A549 (cell line): ENCODE measurements around the gene CDH4. TPM values are rescaled to one million over a fixed set of nuclear protein-coding genes. Genes with fewer than 3 reads are reported as not detected.

Source experiments
- ATAC-seq, 2 experiments: fragments of 200-7000 bp in 1 of 2; fragments of >200 bp in 1 of 2; cut with Nextera tagmentation in 1 of 2; cut with Tn5 transposase in 1 of 2; 3 replicates each; pipeline versions ENCODE4 v1.8.0 to v1.9.1; 2018 to 2020; ENCODE audit warnings: mild to moderate bottlenecking in 1 of 2, moderate library complexity in 1 of 2
- CTCF ChIA-PET: fragments of 300-600 bp; sonication (Branson Sonifier 250); formaldehyde crosslinking; extraction: SDS; loops from one replicate; lab custom pipeline; 2021; ENCODE audit warnings: antibody characterized with exemption, inconsistent platforms; lab: Yijun Ruan, JAX
- POLR2A ChIA-PET: fragments of 350-600 bp; formaldehyde crosslinking; extraction: SDS; loops from one replicate; lab custom pipeline; 2021; ENCODE audit warnings: antibody characterized with exemption, inconsistent platforms; lab: Yijun Ruan, JAX
- DNase-seq, 2 experiments: peaks; one replicate each; pipeline versions ENCODE4 v3.0.0 to v3.0.0-alpha.2; 2011 to 2016; ENCODE audit warnings: low read depth in 1 of 2, low spot score in 1 of 2
- FAIRE-seq: peaks from 2 replicates; lab custom pipeline; 2011; peaks lifted over from hg19 to GRCh38; lab: Jason Lieb, UNC
- H3K27ac ChIP-seq, 2 experiments: fragments of >200 bp; sonication (Bioruptor Twin); formaldehyde crosslinking; 3 replicates each; pipeline ENCODE4 v1.5.1; 2016 to 2017
- H3K4me1 ChIP-seq: fragments of >200 bp; sonication (Bioruptor Twin); formaldehyde crosslinking; 3 replicates; pipeline ENCODE4 v1.6.1; 2016
- H3K4me2 ChIP-seq: fragments of >200 bp; sonication (Bioruptor Twin); formaldehyde crosslinking; 3 replicates; pipeline ENCODE4 v1.6.1; 2016
- H3K4me3 ChIP-seq: fragments of >200 bp; sonication (Bioruptor Twin); formaldehyde crosslinking; 3 replicates; pipeline ENCODE4 v1.5.1; 2016
- H3K9me3 ChIP-seq: fragments of >200 bp; sonication (Bioruptor Twin); formaldehyde crosslinking; 3 replicates; pipeline ENCODE4 v1.6.1; 2016
- BHLHE40 ChIP-seq: IDR thresholded peaks from 2 replicates; pipeline ENCODE4 v1.6.1; 2012; ENCODE audit warnings: low read depth, low read length, inconsistent platforms
- CEBPB ChIP-seq, 2 experiments: fragments of >200 bp in 1 of 2; sonication (Bioruptor Twin) in 1 of 2; formaldehyde crosslinking in 1 of 2; IDR thresholded peaks; 2 replicates each; pipeline ENCODE4 v1.6.1; 2012 to 2016
- CHD2 ChIP-seq: fragments of 150-350 bp; IDR thresholded peaks from 2 replicates; pipeline ENCODE4 v1.6.1; 2014; ENCODE audit warnings: low read length; ENCODE audit not compliant: partially characterized antibody
- FOSB ChIP-seq: fragments of 250-450 bp; sonication (Bioruptor Pico); IDR thresholded peaks from 2 replicates; pipeline ENCODE4 v1.5.0; 2020; ENCODE audit warnings: mild to moderate bottlenecking, moderate library complexity
- GATA3 ChIP-seq: IDR thresholded peaks from 2 replicates; pipeline ENCODE4 v1.6.1; 2012; ENCODE audit warnings: borderline replicate concordance
- HDAC2 ChIP-seq: fragments of 200-600 bp; sonication (generic); IDR thresholded peaks from 2 replicates; pipeline ENCODE4 v1.6.1; 2016
- HMGXB4 ChIP-seq: fragments of 250-450 bp; sonication (Bioruptor Pico); IDR thresholded peaks from 2 replicates; pipeline ENCODE4 v1.5.0; 2021; ENCODE audit warnings: mild to moderate bottlenecking, moderate library complexity, borderline replicate concordance
- HOXB13 ChIP-seq: fragments of 250-450 bp; sonication (Bioruptor Pico); IDR thresholded peaks from 2 replicates; pipeline ENCODE4 v1.5.0; 2020; ENCODE audit warnings: low read depth, mild to moderate bottlenecking, moderate library complexity
- HOXB5 ChIP-seq: fragments of 250-450 bp; sonication (Bioruptor Pico); IDR thresholded peaks from 2 replicates; pipeline ENCODE4 v1.5.0; 2020; ENCODE audit warnings: mild to moderate bottlenecking, moderate library complexity
- KDM1A ChIP-seq: fragments of 200-600 bp; sonication (generic); IDR thresholded peaks from 2 replicates; pipeline ENCODE4 v1.6.1; 2016; ENCODE audit warnings: low read depth, mild to moderate bottlenecking
- NPAS2 ChIP-seq: fragments of 250-450 bp; sonication (Bioruptor Pico); IDR thresholded peaks from 2 replicates; pipeline ENCODE4 v1.8.0; 2022; ENCODE audit warnings: mild to moderate bottlenecking, moderate library complexity, borderline replicate concordance
- RAD21 ChIP-seq, 2 experiments: fragments of >200 bp in 1 of 2; sonication (Bioruptor Twin) in 1 of 2; formaldehyde crosslinking in 1 of 2; IDR thresholded peaks in 1 of 2; conservative IDR thresholded peaks in 1 of 2; 2 replicates in 1 of 2; 3 replicates in 1 of 2; pipeline ENCODE4 v1.6.1; 2012 to 2018; ENCODE audit warnings: inconsistent platforms in 1 of 2
- RCOR1 ChIP-seq: fragments of 150-350 bp; IDR thresholded peaks from 2 replicates; pipeline ENCODE4 v1.6.1; 2014; ENCODE audit warnings: antibody characterized with exemption, low read length, low read depth
- RFX5 ChIP-seq: fragments of 450-650 bp; IDR thresholded peaks from 2 replicates; pipeline ENCODE4 v1.7.1; 2014; ENCODE audit warnings: antibody characterized with exemption, mild to moderate bottlenecking, moderate library complexity
- TP53 ChIP-seq: fragments of 250-450 bp; sonication (Bioruptor Pico); IDR thresholded peaks from 2 replicates; pipeline ENCODE4 v1.5.0; 2021; ENCODE audit warnings: mild to moderate bottlenecking, moderate library complexity
- ZFP36 ChIP-seq: fragments of 450-650 bp; IDR thresholded peaks from 2 replicates; pipeline ENCODE4 v1.6.1; 2014; ENCODE audit warnings: borderline replicate concordance; ENCODE audit not compliant: partially characterized antibody
- WGBS: methylation state at CpG from one replicate; pipeline ENCODE4 v1.1.6; 2017; ENCODE audit errors: missing lambda C conversion rate; 5-methylcytosine and 5-hydroxymethylcytosine counted together
- polyA plus RNA-seq, 4 experiments: library from polyadenylated mRNA; depleted of rRNA in 3 of 4; stranded (reverse); fragments of >200 nt; fragmentation: RNase III in 1 of 4; extraction: RNeasy Plus Mini Kit Qiagen cat#74134 plus additional on column Dnase treatment in 1 of 4; gene quantifications; 2 replicates in 3 of 4; 3 replicates in 1 of 4; pipeline ENCODE4 v1.2.3, GENCODE V29; 2011 to 2017
- TF ChIP-seq, protein P1 (sequence below): IDR thresholded peaks from 2 replicates; pipeline ENCODE4 v1.6.1; 2012; ENCODE audit warnings: low read depth, borderline replicate concordance
- TF ChIP-seq, protein P2 (sequence below): IDR thresholded peaks from 2 replicates; pipeline ENCODE4 v1.6.1; 2012

CDH4 gene
- polyA plus RNA-seq, 2 of the 4 experiments (the other 2 are of a cell fraction) = 3.4 to 10.3 TPM

GRCh38 chr20:61789329-61789728 lies 537.3 kb downstream of the CDH4 start:
- H3K4me1 ChIP-seq = no peaks in the 10 kb centered on the region
- 62% methylated on average over 10 of the region's 10 CpGs for WGBS
- H3K4me3 ChIP-seq = no peak overlapping the region
- FAIRE-seq = no peak
- no peak for TF ChIP-seq TP53 (CRISPR knock-in tag)
- TF ChIP-seq RFX5 = no peak
- TF ChIP-seq RAD21 (conservative IDR thresholded peaks at IDR 0.05 in 1 of 2, IDR thresholded peaks at IDR 0.05 in 1 of 2) = no peak
- no peak for TF ChIP-seq KDM1A
- TF ChIP-seq GATA3 = no peak
- no peak for TF ChIP-seq HDAC2
- TF ChIP-seq, protein P1, sequence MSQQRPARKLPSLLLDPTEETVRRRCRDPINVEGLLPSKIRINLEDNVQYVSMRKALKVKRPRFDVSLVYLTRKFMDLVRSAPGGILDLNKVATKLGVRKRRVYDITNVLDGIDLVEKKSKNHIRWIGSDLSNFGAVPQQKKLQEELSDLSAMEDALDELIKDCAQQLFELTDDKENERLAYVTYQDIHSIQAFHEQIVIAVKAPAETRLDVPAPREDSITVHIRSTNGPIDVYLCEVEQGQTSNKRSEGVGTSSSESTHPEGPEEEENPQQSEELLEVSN = no peak
- TF ChIP-seq NPAS2 (CRISPR knock-in tag) = no peak
- no peak for TF ChIP-seq HOXB13 (CRISPR knock-in tag)
- TF ChIP-seq ZFP36 = no peak
- TF ChIP-seq CHD2 = no peak
- TF ChIP-seq BHLHE40 = no peak
- TF ChIP-seq, protein P2, sequence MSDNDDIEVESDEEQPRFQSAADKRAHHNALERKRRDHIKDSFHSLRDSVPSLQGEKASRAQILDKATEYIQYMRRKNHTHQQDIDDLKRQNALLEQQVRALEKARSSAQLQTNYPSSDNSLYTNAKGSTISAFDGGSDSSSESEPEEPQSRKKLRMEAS = no peak
- no peak for TF ChIP-seq CEBPB (IDR thresholded peaks at IDR 0.05)
- TF ChIP-seq RCOR1 = no peak
- TF ChIP-seq, all 56 proteins: peak for 0
- DNase-seq = no peak
- CTCF ChIA-PET = no interaction called here
- Histone ChIP-seq H3K9me3 (no peaks in the 10 kb centered on the region), H3K4me2 (no peak overlapping the region), H3K27ac (no peak overlapping the region)
- no peak for ATAC-seq
- POLR2A ChIA-PET = no interaction called here

DNA sequence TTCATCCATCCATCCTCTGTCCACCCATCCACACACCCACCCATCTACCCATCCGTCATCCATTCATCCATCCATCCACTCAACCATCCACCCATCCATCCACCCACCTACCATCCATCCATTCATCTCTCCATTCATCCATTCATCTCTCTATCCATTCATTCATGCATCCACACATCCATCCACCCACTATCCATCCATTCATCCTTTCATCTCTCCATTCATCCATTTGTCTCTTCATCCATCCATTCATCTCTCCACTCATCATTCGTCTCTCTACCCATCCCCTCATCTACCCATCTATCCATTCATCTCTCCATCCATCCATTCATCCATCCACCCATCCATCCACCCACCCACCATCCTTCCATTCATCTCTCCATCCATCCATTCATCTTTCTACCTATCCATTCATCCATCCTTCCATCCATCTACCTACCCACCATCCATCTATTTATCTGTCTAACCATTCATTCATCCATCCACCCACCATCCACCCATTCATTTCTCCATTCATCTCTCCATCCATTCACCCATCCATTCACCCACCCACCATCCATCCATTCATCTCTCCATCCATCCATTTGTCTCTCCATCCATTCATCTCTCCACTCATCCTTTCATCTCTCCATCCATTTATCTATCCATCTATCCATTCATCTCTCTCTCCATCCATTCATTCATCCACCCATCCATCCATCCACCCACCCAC lies 538.2 kb downstream of the CDH4 start:
- Histone ChIP-seq H3K4me3 (no peak overlapping the region), H3K4me2 (no peak overlapping the region), H3K27ac (no peak overlapping the region), H3K9me3 (no peaks in the 10 kb centered on the region), H3K4me1 (no peaks in the 10 kb centered on the region)
- ATAC-seq = no peak
- no peak for FAIRE-seq
- ChIA-PET POLR2A (no interaction called here), CTCF (no interaction called here)
- no peak for TF ChIP-seq FOSB (CRISPR knock-in tag)
- no peak for TF ChIP-seq CEBPB (IDR thresholded peaks at IDR 0.05)
- TF ChIP-seq HOXB5 (CRISPR knock-in tag) = no peak
- no peak for TF ChIP-seq HMGXB4
- TF ChIP-seq, protein P1 = no peak
- DNase-seq = no peak
- 48% methylated on average over 2 of the region's 2 CpGs for WGBS

DNA sequence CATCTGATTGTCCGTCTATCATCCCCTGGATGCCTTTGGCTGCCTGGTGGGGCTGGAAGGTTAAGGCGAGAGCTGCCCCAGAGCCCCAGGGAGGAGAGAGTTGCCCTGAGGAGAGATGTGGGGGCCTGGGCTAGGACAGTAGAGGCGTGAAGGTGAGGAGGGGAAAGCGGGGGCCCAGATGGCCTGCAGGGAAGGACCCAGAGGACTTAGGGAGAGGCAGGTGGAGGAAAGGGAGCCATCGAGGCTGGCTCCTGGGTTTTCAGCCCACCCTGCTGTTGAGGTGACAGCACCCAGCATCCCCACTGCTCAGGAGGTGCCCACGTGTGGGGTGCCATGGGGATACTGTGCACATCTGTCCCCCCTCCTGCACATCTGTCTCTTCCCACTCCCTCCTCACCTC lies 539.9 kb downstream of the CDH4 start:
- no peak for DNase-seq
- CTCF ChIA-PET = no interaction called here
- FAIRE-seq = no peak
- POLR2A ChIA-PET = no interaction called here
- Histone ChIP-seq H3K4me3 (no peak overlapping the region), H3K9me3 (no peaks in the 10 kb centered on the region), H3K27ac (no peak overlapping the region)
- 54% methylated on average over 6 of the region's 6 CpGs for WGBS
- TF ChIP-seq TP53 (CRISPR knock-in tag) = no peak
- TF ChIP-seq, all 56 proteins: peak for 0
- no peak overlapping the region for H3K4me2 ChIP-seq
- no peak for ATAC-seq
- H3K4me1 ChIP-seq = no peaks in the 10 kb centered on the region
